Activated T-cell treated with anti-CD3 and anti-CD28 coated beads for 24 hours (primary cell): ENCODE measurements around the gene TRIM69.
A peak's percentile ranks its signal among the peaks of the same experiment; 100 is the strongest.
"Not testable (repeated sequence)": the region's sequence is repeated elsewhere in the genome, so short reads cannot be mapped to it uniquely, and the experiment has no call there.

Source experiments
- DNase-seq: peaks from one replicate; pipeline ENCODE4 v3.0.0-alpha.2; 2020; ENCODE audit warnings: low read depth

Gene TRIM69

GRCh38 chr15:44715797-44716334, 20.5 kb upstream of the TRIM69 start:
- no peak for DNase-seq

- no peak for DNase-seq
These were observed 19.2 kb upstream of the TRIM69 start for GRCh38 chr15:44716983-44717602.

- DNase-seq, result no peak
These were observed 18.0 kb upstream of the TRIM69 start for GRCh38 chr15:44718180-44718926.

- no peak for DNase-seq
These were observed 17.4 kb upstream of the TRIM69 start for GRCh38 chr15:44718927-44719292.

- peak; percentile 67 for DNase-seq
These were observed 16.9 kb upstream of the TRIM69 start for GRCh38 chr15:44719293-44719999.

GRCh38 chr15:44720000-44720435, 16.3 kb upstream of the TRIM69 start:
- not testable (repeated sequence) for DNase-seq

- no peak for DNase-seq
These were observed 15.7 kb upstream of the TRIM69 start for GRCh38 chr15:44720460-44721176.

- no peak for DNase-seq
These were observed 14.3 kb upstream of the TRIM69 start for GRCh38 chr15:44722011-44722410.

GRCh38 chr15:44726136-44726535, 10.2 kb upstream of the TRIM69 start:
- no peak for DNase-seq

GRCh38 chr15:44726568-44727484, 9.5 kb upstream of the TRIM69 start:
- peak; percentile 69 for DNase-seq

- no peak for DNase-seq
These were observed 8.7 kb upstream of the TRIM69 start for GRCh38 chr15:44727485-44728231.

GRCh38 chr15:44728232-44728575, 8.1 kb upstream of the TRIM69 start:
- not testable (repeated sequence) for DNase-seq

- DNase-seq, result peak; percentile 95
These were observed 7.5 kb upstream of the TRIM69 start for GRCh38 chr15:44728576-44729407.

GRCh38 chr15:44729408-44730127, 6.8 kb upstream of the TRIM69 start:
- DNase-seq, result no peak

GRCh38 chr15:44734839-44735481, 1.4 kb upstream of the TRIM69 start:
- no peak for DNase-seq

- DNase-seq, result no peak
These were observed 697 bp upstream of the TRIM69 start for GRCh38 chr15:44735482-44736180.

GRCh38 chr15:44738340-44738984, 2.1 kb downstream of the TRIM69 start:
- no peak for DNase-seq
